ENCODE results near the gene SVOPL. TPM values are rescaled to one million over a fixed set of nuclear protein-coding genes. Genes with fewer than 3 reads are reported as not detected.
A peak's percentile ranks its signal among the peaks of the same experiment; 100 is the strongest.

SVOPL gene
- polyA plus RNA-seq, 1 donor from 2014 or later: not detected

DNA sequence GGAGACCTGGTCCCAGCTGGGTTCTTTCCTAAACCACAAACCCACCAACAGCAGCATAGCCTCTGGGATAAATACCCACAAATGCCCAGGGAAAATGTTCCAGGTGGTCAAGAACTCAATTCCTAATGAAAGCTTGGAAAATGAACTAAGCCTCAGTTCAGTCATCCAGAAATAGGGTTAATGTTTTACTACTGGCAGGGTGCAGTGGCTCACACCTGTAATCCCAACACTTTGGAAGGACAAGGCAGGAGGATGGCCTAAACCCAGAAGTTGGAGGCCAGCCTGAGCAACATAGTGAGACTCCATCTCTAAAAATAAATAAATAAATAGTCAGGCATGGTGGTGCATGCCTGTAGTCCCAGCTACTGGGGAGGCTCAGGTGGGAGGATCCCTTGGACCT, 82.2 kb downstream of the SVOPL start:
- H3K36me3 Mint-ChIP-seq: no peaks in the 10 kb centered on the region
- no peaks in the 10 kb centered on the region for H3K9me3 Mint-ChIP-seq
- H3K4me1 Mint-ChIP-seq: peaks cover 0 to 2% (median 0%) of the 10 kb centered on the region in 3 donors
- H3K27ac Mint-ChIP-seq: peak overlapping the region in 1 of 3 donors; percentile 47
- H3K4me3 Mint-ChIP-seq: no peak overlapping the region
- no peaks in the 10 kb centered on the region for H3K27me3 Mint-ChIP-seq

DNA sequence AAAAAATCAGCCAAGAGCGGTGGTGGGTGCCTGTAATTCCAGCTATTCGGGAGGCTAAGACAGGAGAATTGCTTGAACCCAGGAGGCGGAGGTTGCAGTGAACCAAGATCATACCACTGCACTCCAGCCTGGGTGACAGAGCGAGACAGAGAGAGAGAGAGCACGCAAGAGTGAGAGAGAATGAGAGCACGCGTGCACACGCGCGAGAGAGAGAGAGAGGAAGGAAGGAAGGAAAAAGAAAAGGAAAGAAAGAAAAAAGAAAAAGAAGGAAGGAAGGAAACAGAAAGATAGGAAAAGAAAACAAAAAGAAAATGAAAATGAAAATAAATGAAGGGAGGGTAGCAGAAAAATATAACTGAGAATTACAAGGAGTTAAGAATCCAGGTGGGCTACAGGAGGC, 82.7 kb downstream of the SVOPL start:
- Mint-ChIP-seq H3K27me3 (no peaks in the 10 kb centered on the region), H3K4me1 (peaks cover 0 to 2% (median 0%) of the 10 kb centered on the region in 3 donors), H3K36me3 (no peaks in the 10 kb centered on the region), H3K9me3 (no peaks in the 10 kb centered on the region), H3K4me3 (no peak overlapping the region), H3K27ac (peak overlapping the region in 2 of 3 donors; percentile 47 to 84)

DNA sequence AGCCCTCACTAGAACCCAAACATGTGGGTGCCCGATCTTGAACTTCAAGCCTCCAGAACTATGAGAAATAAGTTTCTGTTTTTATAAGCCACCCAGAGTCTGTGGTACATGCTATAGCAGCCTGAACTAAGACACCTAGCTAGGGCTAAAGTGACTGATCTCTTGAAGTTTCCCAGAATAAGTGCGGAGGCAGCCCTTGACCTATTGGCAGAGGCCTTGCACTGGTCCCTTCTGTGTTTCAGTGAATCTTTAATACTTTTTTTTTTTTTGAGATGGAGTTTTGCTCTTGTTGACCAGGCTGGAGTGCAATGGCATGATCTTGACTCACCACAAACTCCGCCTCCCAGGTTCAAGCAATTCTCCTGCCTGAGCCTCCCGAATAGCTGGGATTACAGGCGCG, 85.1 kb downstream of the SVOPL start:
- no peaks in the 10 kb centered on the region for H3K27me3 Mint-ChIP-seq
- H3K9me3 Mint-ChIP-seq: peaks cover 0 to 2% (median 0%) of the 10 kb centered on the region in 3 donors
- H3K36me3 Mint-ChIP-seq: peaks cover 1% of the 10 kb centered on the region
- no peak overlapping the region for H3K4me3 Mint-ChIP-seq
- H3K27ac Mint-ChIP-seq: no peak overlapping the region
- H3K4me1 Mint-ChIP-seq: peaks cover 0 to 2% (median 0%) of the 10 kb centered on the region in 3 donors

DNA sequence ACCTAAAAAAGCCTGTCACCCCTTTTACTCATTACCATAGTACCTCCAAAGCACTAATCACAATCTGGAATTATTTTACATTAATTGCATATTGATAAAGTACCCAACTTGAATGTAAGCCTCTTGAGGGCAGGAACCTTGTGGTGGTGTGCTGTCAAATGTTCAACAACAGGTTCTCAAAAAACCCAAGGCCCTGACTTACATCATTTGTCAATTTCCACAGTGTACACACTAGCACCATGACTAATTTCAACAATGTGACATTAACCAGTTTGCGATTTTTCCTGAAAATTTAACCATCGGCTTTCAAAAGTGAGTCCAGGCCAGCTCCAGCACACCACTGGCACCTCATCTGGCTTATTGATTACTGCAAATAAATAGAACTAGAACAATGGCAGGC, 87.5 kb downstream of the SVOPL start:
- H3K27me3 Mint-ChIP-seq: no peaks in the 10 kb centered on the region
- H3K36me3 Mint-ChIP-seq: peaks cover 1% of the 10 kb centered on the region
- no peak overlapping the region for H3K27ac Mint-ChIP-seq
- H3K4me3 Mint-ChIP-seq: no peak overlapping the region
- H3K4me1 Mint-ChIP-seq: peaks cover 2 to 5% (median 2%) of the 10 kb centered on the region in 3 donors
- H3K9me3 Mint-ChIP-seq: peaks cover 0 to 2% (median 0%) of the 10 kb centered on the region in 3 donors

DNA sequence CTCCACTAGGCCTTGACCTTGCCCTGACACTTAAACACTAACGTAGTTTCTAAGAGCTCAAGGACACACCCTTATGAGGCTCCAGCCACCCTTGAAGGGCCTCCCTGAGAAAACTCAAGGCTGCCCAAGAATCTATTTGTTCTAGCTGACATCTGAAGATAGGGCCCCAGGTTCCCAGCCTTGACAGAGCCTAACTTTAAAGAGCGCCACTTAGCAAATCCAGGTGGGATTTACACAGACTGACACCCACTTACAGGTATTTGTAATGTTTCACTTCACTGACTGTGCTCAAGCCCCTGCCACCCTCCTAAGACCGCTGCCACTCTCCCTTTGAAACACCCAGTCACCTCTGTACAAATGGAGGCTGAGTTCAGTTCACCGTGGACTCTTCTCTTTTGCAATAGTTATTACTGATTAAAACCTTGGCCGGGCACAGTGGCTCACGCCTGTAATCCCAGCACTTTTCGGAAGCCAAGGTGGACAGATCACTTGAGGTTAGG, 90.4 kb downstream of the SVOPL start:
- H3K36me3 Mint-ChIP-seq: peaks cover 1% of the 10 kb centered on the region
- peaks cover 5% of the 10 kb centered on the region for H3K27me3 Mint-ChIP-seq
- peaks cover 0 to 2% (median 0%) of the 10 kb centered on the region in 3 donors for H3K9me3 Mint-ChIP-seq
- peak overlapping the region in 1 of 4 donors; percentile 3 for H3K4me3 Mint-ChIP-seq
- peaks cover 0 to 13% (median 9%) of the 10 kb centered on the region in 3 donors for H3K4me1 Mint-ChIP-seq
- peak overlapping the region in 1 of 3 donors; percentile 39 for H3K27ac Mint-ChIP-seq

DNA sequence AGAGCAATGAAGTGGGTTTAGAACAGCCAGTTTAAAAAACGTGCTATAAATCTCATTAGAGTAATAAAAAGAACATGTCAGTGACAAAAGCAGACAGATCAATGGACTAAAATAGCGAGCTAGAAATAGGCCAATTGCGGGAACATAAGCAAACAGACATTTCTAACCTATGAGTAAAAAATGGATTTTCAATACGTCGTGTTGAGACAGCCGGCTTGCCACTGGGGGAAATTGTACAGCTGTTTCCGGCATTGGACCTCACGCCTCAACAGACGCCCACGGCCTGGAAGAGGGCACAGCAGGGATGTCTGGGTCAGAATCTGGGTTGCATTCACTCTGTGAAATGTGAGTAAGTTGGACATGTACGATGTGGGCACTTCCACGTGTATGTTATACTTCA, 92.9 kb downstream of the SVOPL start:
- Mint-ChIP-seq H3K4me1 (peaks cover 1 to 13% (median 9%) of the 10 kb centered on the region in 3 donors), H3K9me3 (peaks cover 0 to 2% (median 0%) of the 10 kb centered on the region in 3 donors), H3K27me3 (peaks cover 5% of the 10 kb centered on the region), H3K27ac (no peak overlapping the region), H3K4me3 (no peak overlapping the region), H3K36me3 (peaks cover 1% of the 10 kb centered on the region)

DNA sequence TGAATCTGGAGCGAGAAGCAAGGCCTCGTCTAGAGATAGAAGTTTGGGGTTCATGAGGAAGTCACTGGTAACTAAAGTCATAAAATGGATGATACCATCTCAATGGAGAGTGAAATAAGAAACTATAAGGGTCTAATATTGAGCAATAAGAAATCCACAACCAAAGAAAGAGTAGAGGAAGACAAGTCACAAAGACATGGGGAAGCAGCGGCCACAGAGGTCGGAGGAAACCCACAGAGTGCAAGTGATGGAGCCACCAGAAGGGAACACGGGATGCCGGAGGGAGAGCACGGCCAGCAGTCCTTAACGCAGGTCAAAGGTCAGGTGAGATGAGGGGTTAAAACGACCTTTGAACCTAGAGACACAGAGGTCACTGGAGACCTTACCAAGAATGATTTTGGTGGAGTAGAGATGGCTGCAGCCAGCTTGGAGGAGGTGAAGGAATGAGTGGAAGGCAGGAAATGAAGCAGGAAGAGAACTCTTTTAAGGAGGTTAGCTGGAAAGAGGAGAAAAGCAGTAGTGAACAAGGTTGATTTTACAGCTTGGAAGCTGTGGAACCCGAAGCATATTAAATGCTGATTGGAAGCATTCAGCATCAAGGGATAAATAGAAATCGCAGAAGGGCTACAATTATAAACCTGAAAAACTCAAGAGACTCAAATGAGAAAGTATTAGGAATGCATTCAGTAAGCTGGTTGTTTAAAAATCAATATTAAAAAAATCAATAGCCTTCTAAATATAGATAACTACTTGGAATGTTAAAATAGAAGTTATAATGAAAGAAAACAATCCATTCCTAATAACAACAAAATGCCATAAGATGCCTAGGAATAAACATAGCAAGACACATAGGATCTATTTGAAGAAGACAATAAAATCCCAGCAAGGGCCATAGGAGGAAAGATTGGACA, 93.7 kb downstream of the SVOPL start:
- H3K27me3 Mint-ChIP-seq: peaks cover 5% of the 10 kb centered on the region
- H3K9me3 Mint-ChIP-seq: peaks cover 0 to 2% (median 0%) of the 10 kb centered on the region in 3 donors
- H3K4me1 Mint-ChIP-seq: peaks cover 1 to 13% (median 9%) of the 10 kb centered on the region in 3 donors
- H3K4me3 Mint-ChIP-seq: no peak overlapping the region
- H3K36me3 Mint-ChIP-seq: peaks cover 1% of the 10 kb centered on the region
- no peak overlapping the region for H3K27ac Mint-ChIP-seq

DNA sequence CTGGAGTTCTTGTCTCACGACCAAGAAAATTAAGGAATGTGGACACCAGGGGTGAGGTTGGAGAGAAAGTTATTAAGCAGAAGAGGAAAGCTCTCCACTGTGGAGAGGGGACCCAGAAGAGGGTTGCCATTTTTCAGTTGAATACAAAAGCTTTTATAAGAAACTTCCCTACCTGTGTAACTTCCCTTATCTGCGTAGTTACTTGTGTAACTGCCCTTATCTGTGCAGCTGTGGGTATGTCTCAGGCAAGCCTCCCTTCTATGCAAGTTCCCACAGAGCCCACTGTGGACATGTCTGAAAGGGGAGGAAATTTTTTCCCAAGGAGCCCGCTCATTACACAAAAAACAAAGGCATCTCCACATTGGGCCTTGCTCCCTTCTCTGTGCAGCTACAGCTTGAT, 94.9 kb downstream of the SVOPL start:
- peaks cover 5% of the 10 kb centered on the region for H3K27me3 Mint-ChIP-seq
- H3K9me3 Mint-ChIP-seq: peaks cover 0 to under 1% (median 0%) of the 10 kb centered on the region in 3 donors

DNA sequence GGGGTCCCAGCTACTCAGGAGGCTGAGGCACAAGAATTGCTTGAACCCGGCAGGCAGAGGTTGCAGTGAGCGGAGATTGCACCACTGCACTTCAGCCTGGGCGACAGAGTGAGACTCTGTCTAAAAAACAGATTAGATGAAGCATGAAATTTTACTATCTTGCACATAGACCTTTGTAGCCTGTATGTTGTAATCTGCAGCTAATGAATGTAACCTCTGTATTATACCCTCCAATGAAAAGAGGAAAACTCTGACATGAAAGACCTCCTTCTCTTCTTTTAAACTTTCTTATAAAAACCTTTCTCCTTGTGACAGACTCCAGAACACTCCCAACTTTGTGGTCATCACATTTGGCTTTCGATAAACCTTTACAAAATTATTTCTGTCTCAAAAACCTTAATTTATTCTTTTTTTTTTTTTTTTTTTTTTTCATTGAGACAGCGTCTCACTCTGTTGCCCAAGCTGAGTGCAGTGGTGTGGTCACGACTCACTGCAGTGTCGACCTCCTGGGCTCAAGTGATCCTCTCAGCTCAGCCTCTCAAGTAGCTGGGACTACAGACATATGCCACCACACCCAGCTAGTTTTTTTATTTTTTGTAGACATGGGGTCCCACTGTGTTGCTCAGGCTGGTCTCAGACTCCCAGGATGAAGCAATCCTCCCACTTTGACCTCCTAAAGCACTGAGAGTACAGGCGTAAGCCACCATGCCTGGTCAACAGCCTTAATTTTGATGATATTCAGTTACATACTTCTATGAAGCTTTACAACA, 97.4 kb downstream of the SVOPL start:
- Mint-ChIP-seq H3K4me1 (peaks cover 5 to 9% (median 7%) of the 10 kb centered on the region in 3 donors), H3K36me3 (no peaks in the 10 kb centered on the region), H3K9me3 (no peaks in the 10 kb centered on the region), H3K27ac (no peak overlapping the region), H3K27me3 (peaks cover 5% of the 10 kb centered on the region), H3K4me3 (no peak overlapping the region)

More for the DNA sequence above, 94.9 kb downstream of the SVOPL start:
- Mint-ChIP-seq H3K4me3 (no peak overlapping the region), H3K36me3 (no peaks in the 10 kb centered on the region), H3K4me1 (peaks cover 4 to 13% (median 9%) of the 10 kb centered on the region in 3 donors), H3K27ac (no peak overlapping the region)

DNA sequence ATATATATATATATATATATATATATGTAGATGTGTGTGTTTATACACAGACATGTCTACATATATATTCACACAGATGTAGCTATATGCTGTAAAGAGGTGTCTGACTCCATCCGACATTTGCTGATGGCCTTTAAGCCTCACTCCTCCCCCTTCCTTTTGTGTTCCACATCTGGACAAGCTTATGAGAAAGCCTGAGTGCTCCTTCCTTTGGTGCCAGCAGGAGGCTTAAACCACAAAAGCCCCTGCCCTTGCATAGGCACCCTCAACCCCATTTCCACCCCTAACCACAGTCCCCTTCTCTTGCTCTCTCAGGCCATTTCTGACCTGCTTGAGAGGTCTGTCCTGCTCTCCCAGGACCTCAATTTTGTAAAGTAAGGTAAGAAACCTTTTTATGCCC, 98.7 kb downstream of the SVOPL start:
- Mint-ChIP-seq H3K4me3 (no peak overlapping the region), H3K36me3 (no peaks in the 10 kb centered on the region), H3K4me1 (peaks cover 0 to 5% (median 3%) of the 10 kb centered on the region in 3 donors), H3K27me3 (peaks cover 10% of the 10 kb centered on the region), H3K9me3 (no peaks in the 10 kb centered on the region), H3K27ac (no peak overlapping the region)

DNA sequence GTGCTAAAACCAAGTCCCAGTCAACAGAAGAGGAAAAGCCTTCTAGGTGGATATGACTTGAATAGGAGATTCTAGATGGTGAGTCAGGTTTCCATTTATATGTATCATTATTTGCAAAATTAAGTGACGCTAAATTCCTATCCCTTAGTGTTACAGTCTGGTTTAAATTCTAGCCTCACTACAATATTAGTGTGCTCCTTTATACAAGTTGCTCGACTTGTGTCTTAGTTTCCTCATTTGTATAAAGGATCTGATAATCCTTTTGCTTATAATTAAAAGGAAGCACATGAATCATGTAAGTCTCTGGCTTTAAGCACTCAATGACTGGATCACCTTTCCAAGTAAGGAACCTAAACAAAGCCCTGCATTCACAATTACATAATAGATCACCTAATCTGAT, 105.7 kb downstream of the SVOPL start:
- Mint-ChIP-seq H3K27ac (no peak overlapping the region), H3K9me3 (peaks cover 0 to 2% (median 0%) of the 10 kb centered on the region in 3 donors), H3K4me3 (no peak overlapping the region), H3K4me1 (no peaks in the 10 kb centered on the region), H3K27me3 (peaks cover 4% of the 10 kb centered on the region), H3K36me3 (peaks cover 1% of the 10 kb centered on the region)

DNA sequence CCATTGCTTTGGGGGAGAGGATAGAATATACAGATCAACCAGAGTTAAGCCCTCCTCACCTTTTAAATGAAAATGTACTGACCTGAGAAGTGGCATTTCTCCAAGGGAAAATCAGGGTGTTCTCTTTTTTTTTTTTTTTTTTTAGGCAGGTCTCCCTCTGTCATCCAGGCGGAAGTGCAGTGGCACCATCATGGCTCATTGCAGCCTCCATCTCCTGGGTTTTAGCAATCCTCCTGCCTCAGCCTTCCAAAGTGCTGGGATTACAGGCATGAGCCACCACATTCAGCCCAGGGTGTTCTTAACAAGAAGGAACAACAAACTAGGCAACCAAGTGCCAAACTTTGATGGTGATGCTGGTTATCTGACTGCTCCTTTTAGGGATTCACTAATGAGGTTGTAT, 111.0 kb downstream of the SVOPL start:
- peaks cover 0 to 2% (median 0%) of the 10 kb centered on the region in 3 donors for H3K9me3 Mint-ChIP-seq
- peaks cover 10% of the 10 kb centered on the region for H3K36me3 Mint-ChIP-seq
- no peak overlapping the region for H3K4me3 Mint-ChIP-seq
- H3K27ac Mint-ChIP-seq: no peak overlapping the region
- H3K4me1 Mint-ChIP-seq: no peaks in the 10 kb centered on the region
- H3K27me3 Mint-ChIP-seq: no peaks in the 10 kb centered on the region

DNA sequence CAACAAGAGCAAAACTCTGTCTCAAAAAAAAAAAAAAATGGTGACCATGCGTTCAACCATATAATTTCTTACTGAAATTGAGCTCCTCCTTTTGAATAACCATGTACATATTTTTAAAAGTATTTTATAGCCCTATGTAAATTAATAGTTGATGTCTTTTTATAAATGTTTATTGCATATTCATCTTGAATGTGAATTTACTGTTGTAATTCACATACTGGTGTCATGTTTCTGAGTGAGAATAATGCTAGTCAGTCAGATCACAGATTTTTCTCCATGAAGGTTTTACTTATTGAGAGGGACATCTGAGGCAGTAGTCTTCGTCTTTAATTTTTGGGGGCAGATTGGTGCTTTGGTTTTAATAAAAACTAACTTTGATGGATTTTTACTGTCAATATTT, 112.2 kb downstream of the SVOPL start:
- H3K36me3 Mint-ChIP-seq: peaks cover 21% of the 10 kb centered on the region
- no peaks in the 10 kb centered on the region for H3K4me1 Mint-ChIP-seq
- H3K9me3 Mint-ChIP-seq: peaks cover 0 to 2% (median 0%) of the 10 kb centered on the region in 3 donors
- H3K4me3 Mint-ChIP-seq: no peak overlapping the region
- H3K27ac Mint-ChIP-seq: no peak overlapping the region
- no peaks in the 10 kb centered on the region for H3K27me3 Mint-ChIP-seq

DNA sequence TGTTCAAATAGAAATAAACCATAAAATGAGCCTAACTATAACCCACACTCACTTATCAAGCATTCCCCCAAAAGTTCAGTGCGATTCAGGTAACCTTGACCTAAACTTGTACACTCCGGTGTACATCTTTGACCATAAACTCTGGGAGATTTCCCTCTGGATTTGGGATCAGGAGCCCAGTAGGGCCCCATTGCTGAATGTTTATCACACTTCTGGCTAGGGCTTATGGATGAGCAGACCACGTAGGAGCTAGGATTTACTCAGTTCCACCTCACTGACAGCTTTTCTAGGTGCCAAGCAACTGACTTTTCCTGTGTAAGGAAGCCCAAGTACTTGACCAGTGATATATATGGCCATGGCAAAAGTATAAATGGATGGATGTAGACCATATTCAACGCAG, 113.7 kb downstream of the SVOPL start:
- no peak overlapping the region for H3K27ac Mint-ChIP-seq
- H3K4me3 Mint-ChIP-seq: no peak overlapping the region
- H3K36me3 Mint-ChIP-seq: peaks cover 28% of the 10 kb centered on the region
- H3K9me3 Mint-ChIP-seq: peaks cover 0 to 2% (median 0%) of the 10 kb centered on the region in 3 donors
- H3K4me1 Mint-ChIP-seq: no peaks in the 10 kb centered on the region
- H3K27me3 Mint-ChIP-seq: no peaks in the 10 kb centered on the region

All from IgD-negative memory B cell (primary cell).